ENCODE results near the gene TRMT2A. TPM values are rescaled to one million over a fixed set of nuclear protein-coding genes. Genes with fewer than 3 reads are reported as not detected.

TRMT2A gene
- total and polyA plus RNA-seq, 2 of the 8 experiments (the other 6 are each of a cell fraction or from before 2014, with no cell fraction given): 44.9 to 50.3 TPM

DNA sequence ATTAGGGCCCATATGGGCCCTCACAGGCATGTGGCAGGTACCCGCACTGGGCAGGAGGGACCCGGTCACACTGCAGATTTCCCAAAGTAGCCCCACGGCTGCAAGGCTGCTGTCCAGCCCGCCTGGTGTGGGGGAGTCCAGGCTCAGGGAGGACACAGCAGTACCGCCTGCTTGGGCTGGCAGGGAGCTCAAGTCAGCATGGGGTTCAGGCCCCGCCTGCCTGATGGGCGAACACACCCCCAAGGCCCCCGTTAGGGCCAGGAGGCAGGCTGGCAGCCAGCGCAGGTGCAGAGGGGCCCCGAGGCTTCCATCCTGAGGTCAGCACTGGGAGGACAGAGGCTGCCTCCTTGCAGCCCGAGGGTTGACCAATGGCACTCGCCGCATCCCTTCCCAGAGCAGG lies 20.1 kb upstream of the TRMT2A start:
- Histone ChIP-seq H3K23ac (ENCODE audit: insufficient read length) (no peak overlapping the region), H3K9ac (replicated peaks in 1 of 4; ENCODE audit: extremely low read depth in 1 of 4, low read depth in 3 of 4, low read length in 3 of 4) (no peak overlapping the region), H3K14ac (ENCODE audit: insufficient read length) (no peak overlapping the region), H3K18ac (ENCODE audit: extremely low read depth, low read length) (no peak overlapping the region), H3K4me2 (ENCODE audit: insufficient read depth in 1 of 2, low read depth in 2 of 2, low read length in 2 of 2) (no peak overlapping the region), H2BK5ac (ENCODE audit: low read depth, low read length) (no peak overlapping the region), H2BK12ac (ENCODE audit: low read depth, low read length) (no peak overlapping the region), H3K56ac (replicated peaks; ENCODE audit: insufficient read length, low read depth, low read length) (no peak overlapping the region), H3K4ac (replicated peaks; ENCODE audit: insufficient read length, low read depth, low read length) (no peak overlapping the region), H4K91ac (replicated peaks; ENCODE audit: insufficient read length, low read length) (no peak overlapping the region), H2AFZ (ENCODE audit: low read length) (no peak overlapping the region), H3K36me3 (ENCODE audit: control insufficient read depth in 2 of 4, insufficient read depth in 4 of 4, low read length in 3 of 4) (0 out of 8 replicates have a peak, but pooled peaks cover 0 to 4% (median 0%) of the 10 kb centered on the region in 4 experiments), H2BK15ac (ENCODE audit: low read length) (no peak overlapping the region), H4K5ac (ENCODE audit: insufficient read length, low read depth, low read length) (no peak overlapping the region), H3K27ac (ENCODE audit: low read depth, low read length) (no peak overlapping the region), H3K27me3 (replicated peaks in 1 of 4; ENCODE audit: control insufficient read depth in 3 of 4, extremely low read depth in 1 of 4, insufficient read depth in 3 of 4, low read length in 3 of 4) (no peaks in the 10 kb centered on the region; a peak in 2 of 7 replicates), H3K79me1 (ENCODE audit: low read depth, low read length) (peaks cover 21% of the 10 kb centered on the region), H4K8ac (ENCODE audit: extremely low read depth, insufficient read depth, low read length) (no peak overlapping the region), H2AK5ac (ENCODE audit: low read depth, low read length) (no peak overlapping the region), H4K20me1 (replicated peaks in 1 of 2; ENCODE audit: control insufficient read depth in 1 of 2, insufficient read depth in 2 of 2, low read length in 2 of 2) (peaks cover 15 to 36% of the 10 kb centered on the region in 2 experiments), H3K4me3 (ENCODE audit: extremely low read depth in 1 of 4, insufficient read depth in 2 of 4, low read depth in 3 of 4, low read length in 4 of 4) (no peak overlapping the region), H3K23me2 (ENCODE audit: low read depth, low read length) (peaks cover 6% of the 10 kb centered on the region; the same call in 1 of the 2 replicates), H3K9me3 (ENCODE audit: insufficient read depth in 2 of 2, low read depth in 1 of 2, low read length in 1 of 2) (no peaks in the 10 kb centered on the region), H2BK20ac (ENCODE audit: low read length) (no peak overlapping the region), H2BK120ac (replicated peaks; ENCODE audit: low read depth, low read length) (no peak overlapping the region), H3K4me1 (replicated peaks in 1 of 4; ENCODE audit: control insufficient read depth in 3 of 4, insufficient read depth in 4 of 4, low read length in 3 of 4) (peaks cover 0 to 7% (median 6%) of the 10 kb centered on the region in 4 experiments; a peak in 4 of 7 replicates), H3K79me2 (ENCODE audit: control insufficient read depth in 1 of 2, insufficient read depth in 2 of 2, low read length in 2 of 2) (peaks cover 0 to 21% of the 10 kb centered on the region in 2 experiments; a peak in 3 of 4 replicates)
- FAIRE-seq (no peak), DNase-seq (ENCODE audit: low read depth in 1 of 2, low spot score in 2 of 2) (no peak)
- CTCF ChIA-PET (ENCODE audit: partially characterized antibody): interaction anchor here (1.0 to 2.5 kb wide), 3 partner anchors 17 to 884 kb away, joined by 3 to 13 read pairs (median 11); no protein-coding TSS in a partner anchor
- 90% methylated on average over 11 of the region's 13 CpGs; no CpG with 5 or more reads in 1 of the 2 experiments for WGBS, 2 experiments (ENCODE audit: extremely low coverage in 1 of 2, insufficient coverage in 1 of 2, insufficient read length in 1 of 2, insufficient replicate concordance in 2 of 2, low coverage in 1 of 2, low lambda C conversion rate in 2 of 2, missing lambda C conversion rate in 1 of 2)
- no peak for TF ChIP-seq POLR2A (IDR thresholded peaks at IDR 0.05; ENCODE audit: control extremely low read depth in 1 of 2, low read depth in 2 of 2, low read length in 2 of 2)
- TF ChIP-seq RXRA (IDR thresholded peaks at IDR 0.05; ENCODE audit: insufficient read depth, low read depth, low read length): no peak
- no peak for TF ChIP-seq TAF1 (IDR thresholded peaks at IDR 0.05; ENCODE audit: low read depth, low read length)
- TF ChIP-seq RBBP5 (IDR thresholded peaks at IDR 0.05; ENCODE audit: borderline replicate concordance, low read depth, low read length): no peak
- no peak for TF ChIP-seq YY1 (IDR thresholded peaks at IDR 0.05; ENCODE audit: low read depth, low read length)
- POLR2A ChIA-PET (ENCODE audit: partially characterized antibody): interaction anchor here (0.6 to 10.1 kb wide), 5 partner anchors 10 to 1199 kb away, joined by 3 to 104 read pairs (median 4); partner anchors contain the start of gene TRMT2A
